Activated CD4-positive, alpha-beta T cell treated with anti-CD3 and anti-CD28 coated beads, Interleukin-2, amount 10 ng/mL, durations not matched to agents 24 days and 14 days (primary cell): ENCODE measurements around the gene SMIM24. TPM values are rescaled to one million over a fixed set of nuclear protein-coding genes. Genes with fewer than 3 reads are reported as not detected.

Source experiments
- DNase-seq: peaks from one replicate; pipeline ENCODE4 v3.0.0; 2022
- H3K27ac Mint-ChIP-seq: one replicate; pipeline ENCODE4 v1.8.0; 2022; ENCODE audit warnings: mild to moderate bottlenecking, mixed read lengths
- H3K27me3 Mint-ChIP-seq: one replicate; pipeline ENCODE4 v1.8.0; 2022; ENCODE audit warnings: mixed read lengths
- H3K36me3 Mint-ChIP-seq: one replicate; pipeline ENCODE4 v1.8.0; 2022; ENCODE audit warnings: low read depth, mild to moderate bottlenecking, mixed read lengths
- H3K4me1 Mint-ChIP-seq: one replicate; pipeline ENCODE4 v1.8.0; 2021; ENCODE audit warnings: mixed read lengths
- H3K4me3 Mint-ChIP-seq: one replicate; pipeline ENCODE4 v1.8.0; 2022; ENCODE audit warnings: mild to moderate bottlenecking, moderate library complexity, mixed read lengths
- H3K9me3 Mint-ChIP-seq: one replicate; pipeline ENCODE4 v1.8.0; 2021; ENCODE audit warnings: mixed read lengths
- intact Hi-C: fragments of 100-400 bp; cut with micrococcal nuclease; formaldehyde crosslinking; loops from one replicate; pipeline ENCODE4 v1.15.1; 2023
- total RNA-seq: library from RNA; stranded (reverse); gene quantifications from 2 replicates; pipeline ENCODE4 v1.2.3, GENCODE V29; 2022

SMIM24 gene
- total RNA-seq, 1 donor from 2014 or later, result not detected

DNA sequence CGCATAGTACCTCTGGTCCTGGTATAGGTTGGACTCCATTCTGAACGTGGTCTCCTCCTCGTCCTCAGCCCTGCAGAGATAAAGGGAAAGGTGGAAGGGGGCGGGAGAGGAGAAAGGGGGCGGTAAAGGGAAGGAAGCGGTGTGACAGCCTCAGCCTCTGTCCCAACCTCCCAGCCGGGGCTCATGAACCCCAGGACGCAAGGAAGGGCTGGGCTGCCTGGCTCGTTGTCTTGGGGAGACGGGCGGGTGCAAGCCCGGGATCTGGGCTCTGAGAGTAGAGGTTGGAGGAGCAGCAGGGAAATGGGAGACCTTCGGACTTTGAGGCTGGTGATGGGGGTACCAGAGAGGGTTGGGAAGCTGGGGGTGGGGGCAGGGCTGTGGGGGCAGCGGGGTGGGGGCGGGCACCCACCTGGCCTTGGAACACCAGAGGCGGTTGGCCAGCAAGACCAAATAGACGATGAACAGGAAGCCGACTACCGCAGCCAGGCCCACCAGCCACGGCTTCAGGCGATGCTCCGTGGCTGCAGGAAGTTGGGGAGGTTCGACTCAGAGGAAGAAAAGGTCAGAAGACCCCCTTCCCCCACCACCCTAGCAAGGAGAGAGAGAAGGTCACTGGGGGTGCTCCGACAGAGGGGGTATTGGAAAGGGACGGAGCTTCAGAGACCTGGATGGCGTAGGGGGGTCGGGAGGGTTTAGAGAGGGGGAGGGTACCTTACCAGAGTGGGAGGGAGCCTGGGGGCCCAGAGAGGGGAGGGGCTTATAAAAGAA is 1.7 kb downstream of the SMIM24 start:
- Mint-ChIP-seq H3K4me3 (peak overlapping the region; percentile 68), H3K27me3 (peaks cover 2% of the 10 kb centered on the region), H3K4me1 (peaks cover 16% of the 10 kb centered on the region), H3K36me3 (no peaks in the 10 kb centered on the region), H3K27ac (no peak overlapping the region), H3K9me3 (no peaks in the 10 kb centered on the region)
- intact Hi-C loops, result loop anchor here (5.0 kb wide), 1 partner anchor 171 kb away; no protein-coding TSS in a partner anchor
- peak; percentile 73 for DNase-seq

- intact Hi-C loops, result loop anchor here (5.0 kb wide), 1 partner anchor 171 kb away; no protein-coding TSS in a partner anchor
- peaks cover 2% of the 10 kb centered on the region for H3K27me3 Mint-ChIP-seq
- H3K27ac Mint-ChIP-seq, result no peak overlapping the region
These were observed 2.4 kb downstream of the SMIM24 start for GRCh38 chr19:3477951-3478350.

GRCh38 chr19:3477506-3477905 is 2.8 kb downstream of the SMIM24 start:
- Mint-ChIP-seq H3K4me1 (peaks cover 16% of the 10 kb centered on the region), H3K27ac (peak overlapping the region; percentile 10), H3K4me3 (no peak overlapping the region), H3K27me3 (peaks cover 2% of the 10 kb centered on the region), H3K9me3 (no peaks in the 10 kb centered on the region), H3K36me3 (no peaks in the 10 kb centered on the region)
- no peak for DNase-seq
- intact Hi-C loops, result loop anchor here (5.0 kb wide), 1 partner anchor 170 kb away; no protein-coding TSS in a partner anchor

More at GRCh38 chr19:3477951-3478350, 2.4 kb downstream of the SMIM24 start:
- no peak for DNase-seq
- H3K9me3 Mint-ChIP-seq, result no peaks in the 10 kb centered on the region
- H3K36me3 Mint-ChIP-seq, result no peaks in the 10 kb centered on the region
- H3K4me3 Mint-ChIP-seq, result peak overlapping the region; percentile 68
- H3K4me1 Mint-ChIP-seq, result peaks cover 16% of the 10 kb centered on the region

GRCh38 chr19:3476830-3477229 is 3.5 kb downstream of the SMIM24 start:
- Mint-ChIP-seq H3K4me3 (no peak overlapping the region), H3K27ac (no peak overlapping the region), H3K9me3 (no peaks in the 10 kb centered on the region), H3K4me1 (peaks cover 16% of the 10 kb centered on the region), H3K36me3 (no peaks in the 10 kb centered on the region), H3K27me3 (peaks cover 2% of the 10 kb centered on the region)
- no peak for DNase-seq
- intact Hi-C loops, result loop anchor here (5.0 kb wide), 1 partner anchor 170 kb away; no protein-coding TSS in a partner anchor

DNA sequence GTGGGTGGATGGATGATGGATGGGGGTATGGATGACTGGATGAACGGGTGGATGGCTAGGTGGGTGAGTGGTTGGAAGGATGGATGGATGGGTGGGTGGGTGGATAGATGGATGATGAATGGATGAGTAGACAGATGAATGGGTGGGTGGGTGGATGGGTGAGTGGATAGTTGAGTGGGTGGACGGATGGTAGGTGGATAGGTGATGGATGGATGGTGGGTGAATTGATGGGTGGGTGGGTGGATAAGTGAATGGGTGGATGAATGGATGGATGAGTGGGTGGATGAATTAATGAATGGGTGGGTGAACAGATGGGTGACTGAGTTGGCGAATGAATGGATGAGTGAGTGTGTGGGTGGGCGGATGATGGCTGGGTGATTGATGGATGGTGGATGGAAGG is 4.9 kb downstream of the SMIM24 start:
- intact Hi-C loops, result loop anchor here (5.0 kb wide), 1 partner anchor 168 kb away; no protein-coding TSS in a partner anchor
- Mint-ChIP-seq H3K27me3 (peaks cover 2% of the 10 kb centered on the region), H3K9me3 (no peaks in the 10 kb centered on the region), H3K4me1 (peaks cover 16% of the 10 kb centered on the region), H3K27ac (no peak overlapping the region), H3K36me3 (no peaks in the 10 kb centered on the region), H3K4me3 (no peak overlapping the region)
- DNase-seq, result no peak

DNA sequence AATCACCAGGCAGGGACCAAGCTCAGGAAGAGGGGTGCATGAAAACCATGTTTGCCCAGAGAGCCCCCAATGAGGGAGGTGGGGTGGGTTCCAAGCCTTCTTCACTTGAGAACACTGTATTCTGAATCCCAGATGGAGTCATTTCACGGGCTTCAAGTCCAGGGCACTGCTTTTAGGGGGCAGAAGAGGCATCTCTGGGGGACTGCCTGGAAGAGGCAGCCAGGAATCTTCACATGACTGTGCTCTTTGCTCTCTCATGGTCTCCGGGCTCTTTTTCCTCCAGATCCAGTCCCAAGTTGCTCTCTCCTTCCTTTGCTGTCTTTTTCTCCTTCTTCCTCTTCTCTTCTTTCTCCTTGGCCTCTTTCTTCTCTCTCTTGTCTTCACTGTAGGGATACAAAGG is 5.7 kb downstream of the SMIM24 start:
- no peaks in the 10 kb centered on the region for H3K36me3 Mint-ChIP-seq
- H3K27me3 Mint-ChIP-seq, result peaks cover 2% of the 10 kb centered on the region
- H3K4me3 Mint-ChIP-seq, result no peak overlapping the region
- H3K4me1 Mint-ChIP-seq, result peaks cover 14% of the 10 kb centered on the region
- intact Hi-C loops, result loop anchor here (5.0 kb wide), 1 partner anchor 167 kb away; no protein-coding TSS in a partner anchor
- H3K9me3 Mint-ChIP-seq, result no peaks in the 10 kb centered on the region
- DNase-seq, result no peak
- no peak overlapping the region for H3K27ac Mint-ChIP-seq

- Mint-ChIP-seq H3K4me1 (peaks cover 8% of the 10 kb centered on the region), H3K27me3 (peaks cover 2% of the 10 kb centered on the region), H3K27ac (no peak overlapping the region), H3K4me3 (no peak overlapping the region), H3K36me3 (no peaks in the 10 kb centered on the region), H3K9me3 (no peaks in the 10 kb centered on the region)
- intact Hi-C loops, result no loop called here
- no peak for DNase-seq
These were observed 6.3 kb downstream of the SMIM24 start for GRCh38 chr19:3474010-3474409.

DNA sequence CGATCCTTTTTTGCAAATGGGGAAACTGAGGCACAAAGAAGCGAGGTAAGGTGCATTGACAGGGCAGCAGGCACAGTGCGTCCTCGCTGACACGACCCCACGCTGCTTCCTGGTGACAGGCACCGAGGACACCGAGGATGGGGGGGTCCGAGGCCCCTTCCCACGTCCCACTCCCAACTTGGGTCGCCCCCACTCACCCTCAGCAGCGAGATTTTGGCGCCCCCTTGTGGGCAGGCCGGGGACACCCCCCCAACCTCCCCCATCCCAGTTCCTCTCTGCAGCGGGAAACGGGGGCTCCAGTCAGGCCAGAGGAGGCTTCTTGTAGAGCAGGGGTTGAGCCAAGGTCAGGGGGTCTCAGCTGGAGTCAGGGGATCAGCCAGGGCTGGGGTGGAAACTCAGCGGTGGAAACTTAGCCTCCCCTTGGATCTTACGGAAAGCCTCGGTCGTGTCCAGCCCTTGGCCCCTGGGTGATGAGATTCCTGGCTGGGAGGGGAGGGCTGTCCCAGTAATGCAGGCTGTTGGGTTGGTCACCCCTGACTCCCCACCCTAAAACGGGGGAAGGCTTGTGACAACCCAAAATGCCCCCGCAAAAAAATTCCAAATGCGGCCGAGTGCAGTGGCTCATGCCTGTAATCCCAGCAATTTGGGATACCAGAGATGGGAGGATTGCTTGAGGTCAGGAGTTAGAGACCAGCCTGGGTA is 8.2 kb downstream of the SMIM24 start:
- intact Hi-C loops, result loop anchor here (2.0 kb wide), 1 partner anchor 145 kb away; no protein-coding TSS in a partner anchor
- no peaks in the 10 kb centered on the region for H3K36me3 Mint-ChIP-seq
- H3K4me3 Mint-ChIP-seq, result no peak overlapping the region
- no peak overlapping the region for H3K27ac Mint-ChIP-seq
- DNase-seq, result peak; percentile 79
- no peaks in the 10 kb centered on the region for H3K4me1 Mint-ChIP-seq
- no peaks in the 10 kb centered on the region for H3K9me3 Mint-ChIP-seq
- peaks cover 2% of the 10 kb centered on the region for H3K27me3 Mint-ChIP-seq

DNA sequence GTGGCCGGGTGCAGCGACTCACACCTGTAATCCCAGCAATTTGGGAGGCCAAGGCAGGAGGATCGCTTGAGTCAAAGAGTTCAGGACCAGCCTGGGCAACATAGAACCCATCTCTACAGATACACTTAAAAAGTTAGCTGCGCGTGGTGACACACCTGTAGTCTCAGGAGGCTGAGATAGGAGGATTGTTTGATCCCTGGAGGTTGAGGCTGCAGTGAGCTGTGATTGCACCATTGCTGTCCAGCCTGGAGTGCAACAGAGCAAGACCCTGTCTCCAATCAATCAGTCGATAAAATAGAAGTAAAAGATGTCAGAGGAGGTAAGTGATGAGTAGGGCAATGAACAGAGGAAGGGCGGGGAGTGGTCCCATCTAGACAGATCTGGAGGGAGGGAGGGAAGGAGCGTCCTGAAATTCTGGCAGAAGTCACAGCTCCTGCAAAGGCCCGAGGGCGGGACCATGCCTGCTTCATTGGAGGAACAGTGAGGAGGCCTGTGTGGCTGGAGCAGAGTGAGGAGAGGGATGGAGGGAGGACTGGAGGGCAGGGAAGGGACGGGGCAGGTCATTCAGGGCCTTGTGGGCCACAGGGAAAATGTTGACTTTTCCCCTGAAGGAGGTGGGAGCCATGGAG is 9.7 kb downstream of the SMIM24 start:
- Mint-ChIP-seq H3K4me3 (no peak overlapping the region), H3K9me3 (no peaks in the 10 kb centered on the region), H3K4me1 (no peaks in the 10 kb centered on the region), H3K27ac (no peak overlapping the region), H3K27me3 (no peaks in the 10 kb centered on the region), H3K36me3 (no peaks in the 10 kb centered on the region)
- no peak for DNase-seq
- intact Hi-C loops, result no loop called here

- H3K27me3 Mint-ChIP-seq, result no peaks in the 10 kb centered on the region
- H3K4me3 Mint-ChIP-seq, result no peak overlapping the region
- no peaks in the 10 kb centered on the region for H3K36me3 Mint-ChIP-seq
These were observed 10.5 kb downstream of the SMIM24 start for GRCh38 chr19:3469638-3470499.

GRCh38 chr19:3468211-3468610 is 12.1 kb downstream of the SMIM24 start:
- intact Hi-C loops, result no loop called here
- Mint-ChIP-seq H3K27me3 (no peaks in the 10 kb centered on the region), H3K27ac (no peak overlapping the region), H3K9me3 (no peaks in the 10 kb centered on the region), H3K4me3 (no peak overlapping the region), H3K36me3 (no peaks in the 10 kb centered on the region), H3K4me1 (no peaks in the 10 kb centered on the region)
- DNase-seq, result no peak

More at GRCh38 chr19:3469638-3470499, 10.5 kb downstream of the SMIM24 start:
- H3K9me3 Mint-ChIP-seq, result no peaks in the 10 kb centered on the region
- no peak for DNase-seq
- intact Hi-C loops, result no loop called here
- no peaks in the 10 kb centered on the region for H3K4me1 Mint-ChIP-seq
- H3K27ac Mint-ChIP-seq, result no peak overlapping the region

DNA sequence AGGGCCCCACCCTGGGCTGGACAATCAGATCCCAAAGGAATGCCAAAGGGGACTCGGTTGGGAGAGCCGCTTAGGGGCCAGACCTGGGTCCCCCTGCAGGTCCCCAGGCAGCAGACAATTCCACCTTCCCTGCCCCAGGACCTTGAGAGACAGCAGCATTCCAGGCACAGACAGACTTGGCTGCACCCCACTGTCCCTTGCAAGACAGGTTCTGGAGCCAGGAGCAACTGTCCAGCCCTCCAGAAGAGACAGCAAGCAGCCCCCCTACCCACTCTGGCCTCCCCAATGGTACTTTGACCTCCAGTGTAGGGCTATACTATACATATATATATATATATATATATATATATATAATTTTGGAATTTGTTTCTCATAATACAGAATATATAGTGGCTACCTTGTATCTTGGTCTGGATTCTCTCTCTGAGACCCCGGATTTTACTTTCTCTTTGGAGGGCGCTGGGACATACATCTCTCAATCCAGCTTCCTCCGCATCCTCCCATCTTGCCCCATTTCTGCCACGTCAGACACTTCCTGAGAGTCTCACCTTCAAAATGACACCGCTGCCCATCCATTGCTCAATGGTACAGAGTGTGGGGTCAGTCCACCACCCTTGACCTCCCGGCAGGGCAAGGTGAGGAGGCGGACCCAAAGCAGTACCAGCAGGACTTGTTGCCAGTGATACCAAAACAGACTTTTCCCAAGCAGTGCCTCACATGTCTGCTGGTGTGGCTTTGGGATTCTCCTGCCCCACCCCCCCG is 12.7 kb downstream of the SMIM24 start:
- DNase-seq, result no peak
- Mint-ChIP-seq H3K27ac (no peak overlapping the region), H3K36me3 (no peaks in the 10 kb centered on the region), H3K4me3 (no peak overlapping the region), H3K27me3 (no peaks in the 10 kb centered on the region), H3K9me3 (no peaks in the 10 kb centered on the region), H3K4me1 (no peaks in the 10 kb centered on the region)
- intact Hi-C loops, result no loop called here
